SK-N-SH (cell line): ENCODE results near the gene RAB17.

Experiments used
- CHD2 ChIP-seq: fragments of 150-350 bp; IDR thresholded peaks from 2 replicates; pipeline ENCODE4 v1.6.1; 2018; ENCODE audit warnings: low read length; ENCODE audit not compliant: partially characterized antibody
- CTCF ChIP-seq: fragments of 200-600 bp; sonication (generic); IDR thresholded peaks from 2 replicates; pipeline ENCODE4 v1.6.1; 2017; ENCODE audit warnings: antibody characterized with exemption, mild to moderate bottlenecking, moderate library complexity
- ELF1 ChIP-seq: IDR thresholded peaks from 2 replicates; pipeline ENCODE4 v1.4.0; 2012
- EP300 ChIP-seq, 2 experiments: IDR thresholded peaks; 2 replicates each; pipeline versions ENCODE4 v1.4.0 to v1.6.1; 2012; ENCODE audit warnings: borderline replicate concordance in 1 of 2, low read depth in 1 of 2, low read length in 1 of 2
- EZH2phosphoT487 ChIP-seq: fragments of 200-600 bp; sonication (generic); IDR thresholded peaks from 2 replicates; pipeline ENCODE4 v1.6.1; 2017; ENCODE audit warnings: low read depth, mixed run types, mild to moderate bottlenecking, antibody characterized with exemption, moderate library complexity, borderline replicate concordance
- IRF3 ChIP-seq: fragments of 150-350 bp; IDR thresholded peaks from 2 replicates; pipeline ENCODE4 v1.6.1; 2016; ENCODE audit warnings: mild to moderate bottlenecking, low read depth, low read length
- JUND ChIP-seq: IDR thresholded peaks from 2 replicates; pipeline ENCODE4 v1.4.0; 2012
- NRF1 ChIP-seq: IDR thresholded peaks from 2 replicates; pipeline ENCODE4 v1.6.1; 2012; ENCODE audit warnings: low read depth, mild to moderate bottlenecking, low read length
- PBX3 ChIP-seq: IDR thresholded peaks from 2 replicates; pipeline ENCODE4; 2012
- POLR2AphosphoS5 ChIP-seq: IDR thresholded peaks from 2 replicates; pipeline ENCODE4 v1.6.1; 2012; ENCODE audit warnings: low read depth, low read length
- RAD21 ChIP-seq: IDR thresholded peaks from 2 replicates; pipeline ENCODE4 v1.6.1; 2012; ENCODE audit warnings: mild to moderate bottlenecking, low read length
- REST ChIP-seq: IDR thresholded peaks from 2 replicates; pipeline ENCODE4 v1.6.1; 2012; ENCODE audit warnings: mild to moderate bottlenecking, low read depth, low read length, moderate library complexity
- USF1 ChIP-seq: IDR thresholded peaks from 2 replicates; pipeline ENCODE4 v1.4.0; 2012; ENCODE audit warnings: low read depth, borderline replicate concordance
- YY1 ChIP-seq: IDR thresholded peaks from 2 replicates; pipeline ENCODE4 v1.4.0; 2012; ENCODE audit warnings: low read depth, mild to moderate bottlenecking

- no peak for TF ChIP-seq IRF3
- TF ChIP-seq NRF1: no peak
- TF ChIP-seq CTCF: no peak
- no peak for TF ChIP-seq EZH2phosphoT487
- no peak for TF ChIP-seq PBX3
- no peak for TF ChIP-seq POLR2AphosphoS5
- TF ChIP-seq RAD21: no peak
- TF ChIP-seq JUND: no peak
- no peak for TF ChIP-seq ELF1
- no peak for TF ChIP-seq REST
- TF ChIP-seq USF1: no peak
- no peak for TF ChIP-seq CHD2
- no peak for TF ChIP-seq EP300 (IDR thresholded peaks at IDR 0.05; ENCODE audit: borderline replicate concordance in 1 of 2, low read depth in 1 of 2, low read length in 1 of 2)
- TF ChIP-seq YY1: no peak
Observed at GRCh38 chr2:237585590-237586221, 4.8 kb downstream of the RAB17 start.
